Stimulated activated CD8-positive, alpha-beta memory T cell treated with anti-CD3 and anti-CD28 coated beads, Interleukin-12 subunit alpha, Interleukin-12 subunit beta, amount 100 ng/mL, for 1 hour (primary cell): Measurements from ENCODE around the gene ZNF569.
"Not testable (repeated sequence)": the region's sequence is repeated elsewhere in the genome, so short reads cannot be mapped to it uniquely, and the experiment has no call there.

Experiments used
- DNase-seq: peaks from one replicate; pipeline ENCODE4 v3.0.0-alpha.2; 2020; ENCODE audit warnings: low read depth

The ZNF569 gene

GRCh38 chr19:37466798-37467607 is at the start of gene ZNF569:
Gene ZNF569, minus strand, starts transcription at chr19:37467444. Its CDS starts 22,523 bp downstream, at chr19:37444921.
- peak; percentile 77 for DNase-seq

DNA sequence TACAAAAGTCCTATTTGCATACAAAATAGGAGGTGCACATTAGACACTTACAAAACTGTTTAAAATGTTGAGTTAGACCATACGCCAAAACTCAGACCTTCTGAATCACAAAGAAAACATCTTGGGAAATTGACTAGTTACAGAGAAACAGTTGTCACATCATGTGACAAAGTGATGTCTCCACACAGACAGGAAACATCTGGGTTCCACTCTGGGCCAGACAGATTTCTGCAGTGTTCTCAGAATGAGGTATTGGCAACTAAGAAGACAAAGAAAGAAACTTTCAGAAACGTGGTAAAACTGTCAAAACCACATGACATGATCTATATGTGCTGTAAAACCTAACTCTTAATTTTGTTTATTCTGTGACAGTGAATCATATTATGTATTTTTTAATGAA is 46.2 kb upstream of the ZNF569 start:
- DNase-seq: no peak

- no peak for DNase-seq
Measured at GRCh38 chr19:37511821-37512220, 44.6 kb upstream of the ZNF569 start.

GRCh38 chr19:37511186-37511585 is 43.9 kb upstream of the ZNF569 start:
- DNase-seq: no peak

DNA sequence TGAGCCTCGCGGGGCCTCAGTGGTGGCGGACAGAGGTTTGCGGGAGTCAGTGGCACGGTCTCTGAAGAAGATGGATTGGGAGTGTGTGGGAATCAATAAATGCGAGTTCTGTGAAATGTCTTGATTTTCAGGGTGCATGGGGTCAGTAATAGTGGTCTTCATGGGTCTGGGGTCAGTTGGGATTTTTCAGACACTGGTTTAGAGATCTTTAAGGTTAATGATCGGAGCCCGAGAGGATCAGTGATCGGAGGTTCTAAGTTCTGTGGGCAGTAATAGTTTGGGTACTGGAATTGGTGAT is 39.9 kb upstream of the ZNF569 start:
- no peak for DNase-seq

GRCh38 chr19:37506387-37507166 is 39.3 kb upstream of the ZNF569 start, which contains the start of gene ZNF793:
Gene ZNF793, plus strand, starts transcription at chr19:37506939. Its CDS starts 16,501 bp downstream, at chr19:37523440.
- peak; percentile 70 for DNase-seq

DNA sequence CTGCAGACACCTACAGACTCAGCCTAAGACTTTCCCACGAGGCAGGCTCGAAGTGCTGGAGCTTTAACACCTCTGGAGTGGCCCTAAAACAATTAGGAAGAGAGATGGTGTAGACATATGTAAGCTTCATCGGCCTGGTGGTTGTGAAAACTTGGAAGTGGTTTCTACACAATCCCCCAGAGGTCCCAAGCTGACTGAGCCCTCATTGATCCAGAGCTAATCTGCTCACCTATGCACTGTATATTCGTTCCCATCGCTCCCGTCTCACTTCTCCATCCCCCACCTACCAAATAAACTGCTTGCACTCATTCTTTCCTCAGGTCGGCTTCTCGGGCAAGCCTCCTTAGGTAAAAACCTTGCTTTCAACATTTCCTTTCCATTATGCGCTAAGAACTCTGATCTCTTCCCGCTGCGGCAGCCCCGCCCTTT is 38.7 kb upstream of the ZNF569 start:
- peak; percentile 70 for DNase-seq

DNA sequence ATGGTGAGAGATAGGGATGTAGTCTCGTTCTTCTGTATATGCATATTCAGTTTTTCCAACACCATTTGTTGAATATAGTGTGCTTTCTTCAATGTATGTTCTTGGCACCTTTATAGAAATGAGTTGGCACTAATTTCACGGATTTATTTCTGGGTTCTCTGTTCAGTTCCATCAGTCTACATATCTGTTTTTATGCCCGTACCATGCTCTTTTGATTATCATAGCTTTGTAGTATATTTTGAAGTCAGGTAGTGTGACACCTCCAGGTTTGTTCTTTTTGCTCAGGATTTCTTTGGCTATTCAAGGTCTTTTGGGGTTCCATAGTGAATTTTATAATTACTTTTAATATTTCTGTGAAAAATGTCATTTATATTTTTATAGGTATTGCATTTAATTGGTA is 25.0 kb upstream of the ZNF569 start:
- no peak for DNase-seq

GRCh38 chr19:37484406-37485168 is 17.3 kb upstream of the ZNF569 start:
- DNase-seq: no peak

GRCh38 chr19:37472165-37472564 is 4.9 kb upstream of the ZNF569 start:
- no peak for DNase-seq

DNA sequence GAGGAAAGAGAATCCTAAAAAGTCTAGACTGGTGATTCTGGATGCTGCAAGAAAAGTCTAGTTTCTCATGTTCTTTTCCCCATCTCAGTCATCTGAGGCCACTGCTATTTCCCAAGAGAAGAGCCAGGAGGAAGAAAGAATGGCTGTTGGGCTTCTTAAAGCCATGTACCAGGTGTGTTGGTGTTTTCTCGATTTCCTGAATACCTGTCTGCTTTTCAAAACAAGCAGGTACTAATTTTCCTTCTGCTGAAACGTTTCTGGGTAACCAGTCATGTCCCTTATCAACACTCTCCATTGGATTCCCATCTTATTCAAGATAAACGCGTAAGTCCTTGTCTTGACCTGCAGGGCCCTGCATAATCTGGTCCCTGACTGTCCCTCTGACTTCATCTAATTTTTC is 3.0 kb upstream of the ZNF569 start:
- no peak for DNase-seq

DNA sequence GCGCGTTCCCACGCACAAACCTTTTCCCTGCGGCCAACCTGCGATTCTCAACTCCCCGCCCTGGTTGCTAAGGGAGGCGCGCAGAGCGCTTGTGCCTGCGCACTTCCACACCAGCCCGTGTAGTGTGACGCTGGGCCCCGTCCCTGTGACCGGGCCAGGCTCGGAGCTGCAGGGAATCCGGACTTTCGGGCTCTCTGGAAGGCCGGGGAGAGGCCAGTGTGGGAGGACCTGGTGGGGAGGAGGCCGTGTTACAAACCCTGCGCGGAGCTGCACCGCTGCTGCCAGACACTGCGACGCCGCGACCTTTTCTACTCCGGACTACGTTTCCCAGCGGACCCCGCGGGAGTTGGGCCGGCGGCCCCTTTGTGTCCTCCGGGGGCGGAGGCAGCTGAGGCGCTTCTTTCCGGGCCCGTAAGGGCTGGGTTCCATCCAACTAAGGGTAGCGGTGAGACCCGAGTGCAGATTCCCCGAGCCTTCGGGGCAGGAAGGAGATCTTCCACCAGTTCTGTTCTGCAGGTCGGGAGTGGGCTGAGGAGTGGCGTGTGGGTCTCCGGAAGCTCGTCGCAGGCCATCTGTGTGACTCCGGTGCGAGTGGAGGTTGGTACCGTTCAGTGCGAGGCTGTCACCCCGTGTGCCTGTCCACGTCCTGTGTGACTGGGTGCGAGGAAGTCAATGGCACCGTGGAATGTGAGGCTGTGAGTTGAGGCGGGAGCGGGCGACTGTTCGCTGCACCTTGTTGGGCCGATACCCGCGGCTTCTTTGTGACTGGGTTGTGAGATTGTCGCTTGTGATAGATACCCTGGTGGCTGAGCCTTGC is 1.9 kb upstream of the ZNF569 start, which contains the start of gene ZNF570:
TSS of gene ZNF570 (plus strand) at position 396 of the 817 bp plus-strand sequence. CDS start 999 bp downstream, outside the sequence.
- DNase-seq: peak; percentile 77

- no peak for DNase-seq
Measured at GRCh38 chr19:37467608-37468090, 405 bp upstream of the ZNF569 start.

DNA sequence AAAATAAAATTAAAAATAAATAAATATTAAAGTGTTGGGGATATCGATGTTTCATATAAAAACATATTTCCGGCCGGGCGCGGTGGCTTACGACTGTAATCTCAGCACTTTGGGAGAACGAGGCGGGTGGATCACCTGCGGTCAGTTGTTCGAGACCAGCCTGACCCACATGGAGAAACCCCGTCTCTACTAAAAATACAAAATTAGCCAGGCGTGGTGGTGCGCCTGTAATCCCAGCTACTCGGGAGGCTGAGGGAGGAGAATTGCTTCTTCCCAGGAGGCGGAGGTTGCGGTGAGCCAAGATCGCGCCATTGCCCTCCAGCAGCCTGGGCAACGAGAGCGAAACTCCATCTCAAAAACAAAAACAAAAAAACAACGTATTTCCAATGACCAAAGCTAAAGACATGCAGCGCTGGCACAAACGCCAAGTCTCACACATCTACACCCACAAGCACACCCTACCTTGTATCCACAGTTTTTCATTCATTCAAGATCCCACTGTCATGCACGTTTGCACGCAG is 907 bp downstream of the ZNF569 start:
- no peak for DNase-seq

- DNase-seq: no peak
Measured at GRCh38 chr19:37452500-37453245, 14.6 kb downstream of the ZNF569 start.

- no peak for DNase-seq
Measured at GRCh38 chr19:37413313-37414084, 53.7 kb downstream of the ZNF569 start.

GRCh38 chr19:37412700-37413099 is 54.5 kb downstream of the ZNF569 start:
- DNase-seq: no peak

DNA sequence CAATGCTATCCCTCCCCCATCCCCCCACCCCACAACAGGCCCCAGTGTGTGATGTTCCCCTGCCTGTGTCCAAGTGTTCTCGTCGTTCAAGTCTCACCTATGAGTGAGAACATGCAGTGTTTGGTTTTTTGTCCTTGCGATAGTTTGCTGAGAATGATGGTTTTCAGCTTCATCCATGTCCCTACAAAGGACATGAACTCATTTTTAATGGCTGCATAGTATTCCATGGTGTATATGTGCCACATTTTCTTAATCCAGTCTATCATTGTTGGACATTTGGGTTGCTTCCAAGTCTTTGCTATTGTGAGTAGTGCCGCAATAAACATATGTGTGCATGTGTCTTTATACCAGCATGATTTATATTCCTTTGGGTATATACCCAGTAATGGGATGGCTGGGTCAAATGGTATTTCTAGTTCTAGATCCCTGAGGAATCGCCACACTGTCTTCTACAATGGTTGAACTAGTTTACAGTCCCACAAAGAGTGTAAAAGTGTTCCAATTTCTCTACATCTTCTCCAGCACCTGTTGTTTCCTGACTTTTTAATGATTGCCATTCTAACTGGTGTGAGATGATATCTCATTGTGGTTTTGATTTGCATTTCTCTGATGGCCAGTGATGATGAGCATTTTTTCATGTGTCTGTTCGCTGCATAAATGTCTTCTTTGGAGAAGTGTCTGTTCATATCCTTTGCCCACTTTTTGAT is 61.0 kb downstream of the ZNF569 start:
- not testable (repeated sequence) for DNase-seq

- DNase-seq: no peak
Measured at GRCh38 chr19:37403403-37403802, 63.8 kb downstream of the ZNF569 start.
